Measurements from ENCODE around the gene CHST12. TPM values are rescaled to one million over a fixed set of nuclear protein-coding genes. Genes with fewer than 3 reads are reported as not detected.
"Not testable (repeated sequence)": the region's sequence is repeated elsewhere in the genome, so short reads cannot be mapped to it uniquely, and the experiment has no call there.

Gene CHST12
- total RNA-seq, 1 experiment from 2014 or later = 20.6 TPM

GRCh38 chr7:2435146-2435545, 31.7 kb downstream of the CHST12 start:
- DNase-seq (ENCODE audit: low spot score) = no peak

- no peak for DNase-seq (ENCODE audit: low spot score)
Observed at GRCh38 chr7:2436341-2437104, 33.1 kb downstream of the CHST12 start.

GRCh38 chr7:2437136-2437535, 33.7 kb downstream of the CHST12 start:
- no peak for DNase-seq (ENCODE audit: low spot score)

- no peak for DNase-seq (ENCODE audit: low spot score)
Observed at GRCh38 chr7:2437537-2438148, 34.2 kb downstream of the CHST12 start.

- DNase-seq (ENCODE audit: low spot score) = no peak
Observed at GRCh38 chr7:2438186-2438585, 34.8 kb downstream of the CHST12 start.

GRCh38 chr7:2438775-2439174, 35.4 kb downstream of the CHST12 start:
- DNase-seq (ENCODE audit: low spot score) = no peak

GRCh38 chr7:2440608-2441245, 37.3 kb downstream of the CHST12 start:
- DNase-seq (ENCODE audit: low spot score) = no peak

- no peak for DNase-seq (ENCODE audit: low spot score)
Observed at GRCh38 chr7:2441430-2442058, 38.1 kb downstream of the CHST12 start.

GRCh38 chr7:2443491-2443890, 40.1 kb downstream of the CHST12 start:
- no peak for DNase-seq (ENCODE audit: low spot score)

- DNase-seq (ENCODE audit: low spot score) = no peak
Observed at GRCh38 chr7:2444476-2444875, 41.1 kb downstream of the CHST12 start.

- DNase-seq (ENCODE audit: low spot score) = no peak
Observed at GRCh38 chr7:2445047-2445446, 41.6 kb downstream of the CHST12 start.

- DNase-seq (ENCODE audit: low spot score) = no peak
Observed at GRCh38 chr7:2445898-2446555, 42.6 kb downstream of the CHST12 start.

GRCh38 chr7:2446676-2447075, 43.3 kb downstream of the CHST12 start:
- no peak for DNase-seq (ENCODE audit: low spot score)

GRCh38 chr7:2450198-2451107, 47.0 kb downstream of the CHST12 start:
- DNase-seq (ENCODE audit: low spot score) = no peak

GRCh38 chr7:2451171-2452073, 48.0 kb downstream of the CHST12 start:
- peak; percentile 88 for DNase-seq (ENCODE audit: low spot score)

- DNase-seq (ENCODE audit: low spot score) = no peak
Observed at GRCh38 chr7:2452074-2452507, 48.7 kb downstream of the CHST12 start.

- no peak for DNase-seq (ENCODE audit: low spot score)
Observed at GRCh38 chr7:2452643-2453270, 49.3 kb downstream of the CHST12 start.

- DNase-seq (ENCODE audit: low spot score) = not testable (repeated sequence)
Observed at GRCh38 chr7:2453849-2454248, 50.4 kb downstream of the CHST12 start.

- no peak for DNase-seq (ENCODE audit: low spot score)
Observed at GRCh38 chr7:2459674-2460073, 56.3 kb downstream of the CHST12 start.
